Skeletal muscle satellite cell (primary cell): Measurements from ENCODE around the gene MRNIP.

Source experiments
- H3K27me3 ChIP-seq: 2 replicates; pipeline ENCODE4 v1.7.0; 2013; ENCODE audit warnings: low read length; ENCODE audit not compliant: control insufficient read depth, insufficient read depth
- H3K36me3 ChIP-seq: 2 replicates; pipeline ENCODE4 v1.7.0; 2013; ENCODE audit warnings: mild to moderate bottlenecking, control low read depth, low read length; ENCODE audit not compliant: insufficient read depth
- H3K4me1 ChIP-seq: 2 replicates; pipeline ENCODE4 v1.7.0; 2013; ENCODE audit warnings: low read length; ENCODE audit not compliant: control insufficient read depth, insufficient read depth
- H3K4me2 ChIP-seq: 2 replicates; pipeline ENCODE4 v1.7.0; 2013; ENCODE audit warnings: mild to moderate bottlenecking, low read length
- H3K4me3 ChIP-seq: 2 replicates; pipeline ENCODE4 v1.7.0; 2013; ENCODE audit warnings: low read length
- H3K9ac ChIP-seq: 2 replicates; pipeline ENCODE4 v1.7.0; 2013; ENCODE audit warnings: mild to moderate bottlenecking, low read depth, low read length, moderate library complexity
- H3K9me3 ChIP-seq: replicated peaks from 2 replicates; pipeline ENCODE4 v1.7.0; 2013; ENCODE audit warnings: mild to moderate bottlenecking, control low read depth, low read length

The MRNIP gene

DNA sequence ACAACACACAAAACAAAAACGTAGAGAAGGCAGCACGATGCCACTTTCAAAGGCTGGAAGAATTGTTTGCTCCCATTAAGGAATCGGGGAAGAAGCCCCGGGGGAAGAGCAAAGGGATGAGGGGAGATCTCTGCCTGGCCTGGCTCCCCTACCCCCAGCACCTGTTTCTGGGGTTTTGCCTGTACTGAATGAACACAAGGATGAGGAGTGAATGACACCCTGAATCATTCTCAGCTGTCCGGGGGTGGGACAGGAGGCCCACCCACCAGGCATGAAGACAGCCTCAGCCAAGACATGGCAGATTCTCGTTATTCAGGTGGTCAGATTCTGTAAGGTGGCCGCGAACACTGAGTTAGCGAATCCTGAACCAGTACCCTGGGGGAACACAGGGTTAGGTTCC, 41.6 kb upstream of the MRNIP start:
- Histone ChIP-seq H3K9ac (no peak overlapping the region), H3K4me3 (no peak overlapping the region), H3K27me3 (no peaks in the 10 kb centered on the region), H3K4me1 (peaks cover 19% of the 10 kb centered on the region), H3K4me2 (no peak overlapping the region), H3K9me3 (no peaks in the 10 kb centered on the region), H3K36me3 (peaks cover 71% of the 10 kb centered on the region)

DNA sequence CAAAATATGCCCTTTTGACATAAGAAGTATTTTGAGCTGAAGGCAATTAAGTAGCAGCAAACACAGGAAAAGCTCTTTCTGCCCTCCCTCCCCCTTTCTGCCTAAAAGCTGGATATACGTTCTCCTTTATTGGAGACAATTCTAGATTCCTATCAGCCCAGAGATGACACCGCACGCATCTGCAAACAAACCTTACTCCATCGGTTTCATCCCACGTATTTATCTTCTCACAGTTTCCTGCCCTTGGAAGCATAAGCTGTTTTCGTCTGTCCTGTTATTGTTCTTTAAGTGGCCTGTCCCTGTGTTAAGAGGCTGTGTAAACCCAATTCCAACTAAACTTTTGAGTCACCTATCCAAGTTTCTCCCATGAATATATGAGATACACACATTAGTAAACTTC, 37.2 kb upstream of the MRNIP start:
- Histone ChIP-seq H3K9ac (no peak overlapping the region), H3K9me3 (no peaks in the 10 kb centered on the region), H3K4me1 (peaks cover 5% of the 10 kb centered on the region), H3K4me3 (no peak overlapping the region), H3K36me3 (peaks cover 74% of the 10 kb centered on the region), H3K27me3 (no peaks in the 10 kb centered on the region), H3K4me2 (no peak overlapping the region)

DNA sequence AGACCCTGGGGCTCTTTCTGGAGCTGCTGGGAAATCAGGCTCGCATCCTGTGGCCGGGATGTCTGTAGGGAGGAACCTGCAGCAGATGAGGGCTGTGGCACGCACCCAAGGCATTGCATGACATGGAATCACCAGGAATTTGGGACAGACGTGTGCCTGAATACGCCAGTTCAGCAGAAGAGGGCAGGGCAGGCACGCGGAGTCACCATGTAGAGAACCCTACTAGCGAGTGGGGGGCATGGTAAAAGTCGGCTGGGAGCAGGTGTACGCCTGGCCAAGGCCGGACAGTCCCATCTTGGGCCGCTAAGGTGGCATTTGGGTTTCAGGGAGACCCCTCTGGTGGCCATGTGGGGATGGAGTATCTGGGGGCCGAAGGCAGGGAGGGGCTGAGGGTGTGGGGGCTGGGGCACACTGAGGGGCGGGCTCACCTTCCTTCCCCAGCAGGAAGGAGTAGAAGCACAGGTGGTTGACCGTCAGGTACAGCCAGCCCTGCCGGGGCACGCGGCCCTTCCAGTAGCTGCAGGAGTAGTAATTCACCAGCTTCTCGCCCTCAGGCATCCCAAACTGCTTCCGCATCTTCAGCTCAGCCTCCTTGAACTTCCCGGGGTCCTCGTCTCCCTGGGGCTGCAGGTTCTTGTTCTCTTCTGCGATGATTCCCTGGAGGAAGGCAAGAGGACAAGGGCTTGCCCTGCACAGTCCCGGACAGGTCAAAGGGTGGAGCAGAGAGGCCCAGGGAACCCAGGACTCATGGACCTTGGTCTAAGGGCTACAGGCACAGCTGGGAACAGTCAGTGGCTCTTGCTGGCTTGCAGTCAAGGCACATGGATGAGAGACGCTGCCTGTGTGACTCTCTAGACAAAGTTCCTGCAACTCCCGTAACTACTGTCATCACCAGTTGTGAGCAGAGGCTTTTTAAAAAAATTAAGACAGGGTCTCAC, 35.6 kb upstream of the MRNIP start:
- Histone ChIP-seq H3K9ac (no peak overlapping the region), H3K9me3 (no peaks in the 10 kb centered on the region), H3K27me3 (no peaks in the 10 kb centered on the region), H3K4me2 (no peak overlapping the region), H3K36me3 (peaks cover 80% of the 10 kb centered on the region), H3K4me3 (no peak overlapping the region), H3K4me1 (no peaks in the 10 kb centered on the region)

DNA sequence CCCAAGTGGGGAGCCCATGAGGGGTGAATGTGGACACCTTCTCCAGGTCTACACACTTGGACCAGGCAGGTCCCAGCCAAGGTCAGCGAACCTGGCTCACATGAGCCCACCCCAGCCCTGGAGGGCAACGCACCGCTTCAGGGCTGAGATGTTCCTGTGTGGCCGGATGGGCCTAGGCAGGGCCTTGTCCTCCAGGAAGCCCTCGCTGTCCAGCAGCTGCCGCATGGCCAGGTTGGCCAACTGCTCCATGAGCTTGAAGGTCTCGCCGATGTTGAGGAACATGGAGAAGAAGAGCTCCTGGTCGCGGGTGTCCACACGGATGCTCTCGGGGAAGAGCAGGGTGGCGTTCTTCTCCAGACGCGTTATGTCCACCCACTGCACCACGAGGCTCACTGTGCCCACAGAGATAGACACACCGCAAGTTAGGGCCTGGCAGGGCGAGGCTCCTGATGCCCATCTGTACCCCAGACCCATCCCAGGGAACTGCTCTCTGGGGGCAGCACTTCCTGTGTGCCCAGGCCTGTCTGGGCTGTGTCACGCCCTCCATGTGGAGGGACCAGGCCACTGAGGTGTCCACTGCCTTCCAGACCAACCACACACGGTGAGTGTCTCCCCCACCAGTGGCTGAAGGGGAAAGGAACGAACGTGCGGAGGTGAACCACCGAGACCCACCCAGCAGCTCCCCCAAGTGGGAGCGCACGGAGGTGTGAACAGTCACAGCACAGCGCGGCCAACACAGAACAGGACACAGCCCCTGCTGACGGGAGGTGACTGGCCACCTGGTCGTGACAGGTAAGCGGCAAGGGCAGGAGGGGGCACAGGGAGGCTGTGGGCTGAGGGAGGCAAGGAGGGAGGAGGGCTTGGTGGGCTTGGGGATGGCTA, 34.7 kb upstream of the MRNIP start:
- H3K4me1 ChIP-seq = no peaks in the 10 kb centered on the region
- no peak overlapping the region for H3K4me2 ChIP-seq
- no peaks in the 10 kb centered on the region for H3K27me3 ChIP-seq
- no peak overlapping the region for H3K4me3 ChIP-seq
- no peak overlapping the region for H3K9ac ChIP-seq
- no peaks in the 10 kb centered on the region for H3K9me3 ChIP-seq
- peaks cover 79% of the 10 kb centered on the region for H3K36me3 ChIP-seq

DNA sequence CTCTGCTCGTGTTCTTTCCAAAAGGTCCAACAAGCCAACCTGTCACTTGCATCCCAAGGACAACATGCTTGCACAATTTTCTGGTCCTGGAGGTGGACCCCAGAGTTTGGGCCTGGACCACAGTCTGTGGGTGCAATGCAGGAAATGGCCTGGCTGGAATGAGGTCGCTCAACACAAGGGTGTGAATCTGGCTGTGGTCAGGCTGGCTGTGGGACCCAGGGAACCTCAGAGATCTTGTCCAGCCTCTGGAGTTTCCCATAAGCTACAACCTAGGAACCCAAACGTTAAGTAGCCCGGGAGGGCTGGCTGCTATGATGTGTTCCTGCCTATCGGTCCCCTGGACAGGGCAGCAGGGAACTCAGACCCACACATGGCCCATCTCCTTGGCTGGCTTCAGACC, 33.6 kb upstream of the MRNIP start:
- H3K27me3 ChIP-seq = no peaks in the 10 kb centered on the region
- H3K9ac ChIP-seq = no peak overlapping the region
- H3K4me3 ChIP-seq = no peak overlapping the region
- H3K36me3 ChIP-seq = peaks cover 83% of the 10 kb centered on the region
- no peak overlapping the region for H3K4me2 ChIP-seq
- no peaks in the 10 kb centered on the region for H3K9me3 ChIP-seq
- no peaks in the 10 kb centered on the region for H3K4me1 ChIP-seq

DNA sequence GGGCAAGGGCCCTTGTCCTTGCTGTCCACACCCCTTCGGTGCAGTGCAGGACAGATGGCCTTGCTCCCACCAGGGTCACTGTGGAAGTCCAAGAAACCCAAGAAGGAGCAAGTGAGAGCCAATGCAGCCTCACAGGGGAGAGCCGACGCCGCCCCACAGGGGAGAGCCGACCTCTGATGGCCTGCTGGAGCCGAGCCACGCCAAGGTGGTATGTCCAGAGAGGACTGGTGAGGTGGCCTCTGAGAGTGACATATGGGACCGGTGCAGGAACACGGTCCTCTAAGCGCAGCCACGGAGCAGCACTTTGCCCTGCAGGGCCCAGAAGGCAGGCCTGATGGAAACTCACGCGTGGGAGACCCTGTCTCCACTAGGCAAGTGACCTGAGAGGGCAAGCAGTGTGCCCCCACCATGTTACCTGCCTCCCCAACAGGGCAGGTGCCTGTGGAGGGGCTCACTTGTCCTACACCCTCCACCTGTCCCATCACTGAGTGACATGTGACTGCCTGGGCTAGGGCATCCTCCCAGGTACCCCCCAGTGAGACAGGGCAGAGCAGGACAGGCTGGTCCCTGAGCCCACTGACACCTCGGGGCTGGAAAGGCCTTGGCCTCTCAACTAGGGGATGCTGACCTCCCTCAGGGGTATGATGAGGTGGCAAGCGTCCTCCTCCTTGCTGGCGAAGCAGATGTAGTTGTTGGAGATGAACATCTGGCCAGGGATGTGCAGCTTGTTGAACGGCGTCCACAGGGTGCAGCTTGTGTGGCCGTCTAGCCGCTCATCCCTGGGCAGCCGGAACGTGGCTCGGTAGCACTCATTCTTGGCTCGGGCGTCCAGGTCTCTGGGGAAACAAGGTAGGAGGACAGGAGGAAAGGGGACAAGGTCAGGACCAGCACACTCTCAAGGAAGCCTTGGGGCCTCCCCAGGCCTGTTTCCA, 32.4 kb upstream of the MRNIP start:
- Histone ChIP-seq H3K9me3 (no peaks in the 10 kb centered on the region), H3K27me3 (no peaks in the 10 kb centered on the region), H3K36me3 (peaks cover 92% of the 10 kb centered on the region), H3K4me2 (no peak overlapping the region), H3K9ac (no peak overlapping the region), H3K4me1 (no peaks in the 10 kb centered on the region), H3K4me3 (no peak overlapping the region)

DNA sequence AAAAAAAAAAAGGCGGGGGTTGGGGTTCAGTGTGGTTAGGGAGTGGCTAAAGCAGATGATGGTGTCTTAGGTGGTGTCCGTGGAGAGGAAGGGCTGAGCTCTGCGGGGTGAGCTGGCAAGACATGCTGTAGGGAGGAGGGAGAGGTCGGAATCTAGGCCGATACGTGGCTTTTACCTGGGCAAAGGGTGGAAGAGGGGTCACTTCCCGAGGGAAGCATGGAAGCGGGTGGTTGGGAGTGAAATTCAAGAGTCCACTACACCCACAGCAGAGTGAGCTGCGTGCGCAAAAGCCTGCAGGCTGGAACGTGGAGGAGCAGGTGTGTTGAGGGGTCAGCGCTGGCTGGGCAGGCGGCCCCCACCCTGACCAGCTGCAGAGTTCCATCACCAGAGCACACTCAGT, 31.3 kb upstream of the MRNIP start:
- H3K9ac ChIP-seq = no peak overlapping the region
- H3K9me3 ChIP-seq = no peaks in the 10 kb centered on the region
- no peak overlapping the region for H3K4me2 ChIP-seq
- no peak overlapping the region for H3K4me3 ChIP-seq
- no peaks in the 10 kb centered on the region for H3K4me1 ChIP-seq
- peaks cover 90% of the 10 kb centered on the region for H3K36me3 ChIP-seq
- H3K27me3 ChIP-seq = no peaks in the 10 kb centered on the region

DNA sequence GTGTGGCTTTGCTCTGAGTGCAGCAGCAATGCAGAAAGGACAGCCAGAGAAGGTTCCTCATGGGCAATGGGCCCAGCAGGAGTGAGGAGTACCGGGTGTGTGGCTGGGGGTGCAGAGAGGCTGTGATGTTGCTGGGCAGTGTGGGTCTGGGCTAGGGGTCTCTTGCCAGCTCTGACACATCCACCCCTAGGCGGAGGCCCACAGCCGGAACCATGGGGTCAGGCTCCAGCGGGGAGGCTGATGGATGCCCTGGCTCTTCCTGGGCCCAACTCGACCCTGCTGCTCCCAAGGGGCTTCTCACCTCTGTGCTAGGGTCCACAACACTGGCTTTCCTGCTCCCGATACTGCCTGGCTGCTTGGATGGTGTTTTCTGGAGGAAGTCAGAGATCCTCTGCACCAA, 29.2 kb upstream of the MRNIP start:
- Histone ChIP-seq H3K4me1 (no peaks in the 10 kb centered on the region), H3K4me2 (no peak overlapping the region), H3K36me3 (peaks cover 93% of the 10 kb centered on the region), H3K9me3 (peaks cover 3% of the 10 kb centered on the region), H3K9ac (no peak overlapping the region), H3K27me3 (no peaks in the 10 kb centered on the region), H3K4me3 (no peak overlapping the region)

DNA sequence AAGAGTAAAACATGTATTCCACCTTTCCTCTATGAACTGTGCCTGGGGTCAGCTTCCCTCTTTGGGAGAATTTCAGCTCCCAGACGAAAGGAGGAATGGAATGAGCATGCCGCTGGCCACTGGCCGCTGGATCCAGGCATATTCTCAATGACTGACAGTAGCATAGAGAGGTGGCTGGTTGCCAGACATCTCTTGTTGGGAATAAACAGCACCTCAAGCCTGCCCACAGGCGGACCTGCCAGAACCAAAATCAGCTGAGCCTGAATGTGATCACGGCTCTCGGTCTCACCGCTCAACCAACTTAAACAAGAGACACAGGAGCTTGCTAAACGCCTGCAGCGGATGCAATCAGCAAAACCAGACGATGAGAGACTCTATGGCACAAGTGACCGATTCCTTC, 28.5 kb upstream of the MRNIP start:
- no peak overlapping the region for H3K4me2 ChIP-seq
- no peaks in the 10 kb centered on the region for H3K4me1 ChIP-seq
- no peak overlapping the region for H3K9ac ChIP-seq
- peaks cover 3% of the 10 kb centered on the region for H3K9me3 ChIP-seq
- H3K27me3 ChIP-seq = no peaks in the 10 kb centered on the region
- no peak overlapping the region for H3K4me3 ChIP-seq
- peaks cover 93% of the 10 kb centered on the region for H3K36me3 ChIP-seq

DNA sequence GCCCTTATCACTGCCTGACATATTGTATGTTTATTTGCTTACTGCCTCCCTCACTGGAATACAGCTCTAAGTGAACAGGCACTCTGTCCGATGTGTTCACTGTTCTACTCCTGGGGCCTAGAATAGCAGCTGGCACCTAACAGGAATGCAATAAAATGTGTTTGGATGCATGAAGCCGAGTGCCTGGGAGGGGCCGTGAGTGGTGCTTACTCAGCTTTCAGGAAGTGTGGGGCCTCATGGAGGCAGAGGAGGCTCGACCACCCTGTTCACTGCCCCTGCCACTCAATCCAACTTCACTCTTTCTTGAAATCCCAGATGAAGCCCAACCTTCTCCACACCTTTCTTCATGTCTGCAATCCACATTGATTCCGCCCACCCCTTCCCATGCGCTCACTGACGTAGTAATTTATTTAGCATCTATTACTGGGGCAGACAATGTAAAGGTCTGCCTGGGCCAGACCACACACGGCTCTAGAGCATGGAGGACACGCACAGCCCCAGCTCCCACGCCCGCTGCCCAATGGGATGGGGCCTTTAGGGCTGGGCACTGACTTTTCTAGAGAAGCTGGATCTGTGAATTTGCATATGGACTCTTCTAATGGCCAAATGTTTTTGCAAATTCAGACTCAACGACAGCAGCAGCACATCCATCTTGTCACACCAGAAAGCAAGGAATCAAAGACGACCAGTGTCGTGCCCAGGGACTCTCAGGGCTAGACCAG, 27.7 kb upstream of the MRNIP start:
- Histone ChIP-seq H3K4me2 (no peak overlapping the region), H3K4me1 (no peaks in the 10 kb centered on the region), H3K4me3 (no peak overlapping the region), H3K27me3 (no peaks in the 10 kb centered on the region), H3K9me3 (peaks cover 3% of the 10 kb centered on the region), H3K9ac (no peak overlapping the region), H3K36me3 (peaks cover 86% of the 10 kb centered on the region)
